Gastrocnemius medialis (tissue), 4 donors: ENCODE results near the gene ASB1. TPM values are rescaled to one million over a fixed set of nuclear protein-coding genes. Genes with fewer than 3 reads are reported as not detected.
"Not testable (repeated sequence)": the region's sequence is repeated elsewhere in the genome, so short reads cannot be mapped to it uniquely, and the experiment has no call there.

ENCODE experiments used
- ATAC-seq, 2 donors: fragments of 150-250 bp; one replicate each; pipeline ENCODE4 v1.9.1; 2016
- DNase-seq, 2 donors: peaks; one replicate each; pipeline ENCODE4 v3.0.0-alpha.2; 2019
- H3K27ac ChIP-seq, 4 donors: fragments of 200-600 bp; sonication (generic); 1 replicate in 1 of 4; 2 replicates in 3 of 4; pipeline ENCODE4 v1.5.1; 2016 to 2018; ENCODE audit warnings: mild to moderate bottlenecking in 2 of 4, moderate library complexity in 1 of 4
- H3K27me3 ChIP-seq, 3 donors: fragments of 200-600 bp; sonication (generic) in 2 of 3; 1 replicate in 1 of 3; 2 replicates in 2 of 3; pipeline versions ENCODE4 v1.5.1 to v1.6.0; 2016 to 2019; ENCODE audit warnings: mild to moderate bottlenecking in 1 of 3, moderate library complexity in 1 of 3
- H3K36me3 ChIP-seq, 2 donors: fragments of 200-600 bp; sonication (generic) in 1 of 2; one replicate each; pipeline ENCODE4 v1.5.1; 2017 to 2018
- H3K4me1 ChIP-seq, 2 donors: fragments of 200-600 bp; sonication (generic) in 1 of 2; one replicate each; pipeline ENCODE4 v1.5.1; 2016 to 2017; ENCODE audit warnings: mild to moderate bottlenecking in 2 of 2
- H3K4me3 ChIP-seq, 4 donors: fragments of 200-600 bp; sonication (generic) in 3 of 4; 1 replicate in 1 of 4; 2 replicates in 3 of 4; pipeline ENCODE4 v1.5.1; 2016 to 2019; ENCODE audit warnings: mild to moderate bottlenecking in 2 of 4
- H3K9me3 ChIP-seq, 3 donors: fragments of 200-600 bp; sonication (generic) in 2 of 3; 1 replicate in 1 of 3; 2 replicates in 2 of 3; pipeline ENCODE4 v1.5.1; 2016 to 2019
- CTCF ChIP-seq, 5 experiments: fragments of 450-650 bp in 3 of 5; fragments of 200-600 bp in 2 of 5; sonication (generic) in 2 of 5; IDR thresholded peaks in 4 of 5; conservative IDR thresholded peaks in 1 of 5; 1 replicate in 4 of 5; 2 replicates in 1 of 5; pipeline ENCODE4 v1.5.1; 2016 to 2019; ENCODE audit warnings: antibody characterized with exemption in 5 of 5, mild to moderate bottlenecking in 3 of 5, moderate library complexity in 3 of 5
- POLR2A ChIP-seq, 2 donors: fragments of 450-650 bp; IDR thresholded peaks; one replicate each; pipeline ENCODE4 v1.6.1; 2017; ENCODE audit warnings: antibody characterized with exemption in 2 of 2, mild to moderate bottlenecking in 2 of 2, moderate library complexity in 2 of 2
- in situ Hi-C, 4 donors: fragments of 200-750 bp; cut with MboI; loops; one replicate each; pipeline versions ENCODE4 v1.15.0 to v1.8.0; 2017; ENCODE audit warnings: low sequenced_read_pairs in 4 of 4
- intact Hi-C: fragments of 100-400 bp; cut with DNase I; formaldehyde crosslinking; loops from one replicate; pipeline ENCODE4 v1.15.1; 2023; ENCODE audit warnings: low total_unique reads
- total RNA-seq, 4 donors: library from RNA; depleted of rRNA; stranded (reverse); fragments of >200 nt; gene quantifications; one replicate each; pipeline versions ENCODE4 v1.1.0 to v1.2.3, GENCODE V29; 2016

The ASB1 gene
- total RNA-seq, 4 donors from 2014 or later, result 17.1 to 33.6 (median 26.3) TPM

- Histone ChIP-seq H3K27me3 (no peaks in the 10 kb centered on the region), H3K36me3 (peaks cover 0 to 3% of the 10 kb centered on the region in 2 donors), H3K27ac (no peak overlapping the region), H3K4me3 (no peak overlapping the region), H3K9me3 (no peaks in the 10 kb centered on the region), H3K4me1 (no peaks in the 10 kb centered on the region)
- in situ Hi-C loops, result no loop called here
- intact Hi-C loops, result no loop called here
- no peak for TF ChIP-seq CTCF (IDR thresholded peaks at IDR 0.05 in 4 of 5, conservative IDR thresholded peaks at IDR 0.05 in 1 of 5)
- no peak for TF ChIP-seq POLR2A (IDR thresholded peaks at IDR 0.05)
- no peak for DNase-seq
- no peak for ATAC-seq
Measured at GRCh38 chr2:238401551-238401950, 25.2 kb upstream of the ASB1 start.

GRCh38 chr2:238403632-238404405, 22.9 kb upstream of the ASB1 start:
- ATAC-seq (no peak), DNase-seq (no peak)
- no peak overlapping the region for H3K27ac ChIP-seq
- intact Hi-C loops (no loop called here), in situ Hi-C loops (no loop called here)
- H3K9me3 ChIP-seq, result no peaks in the 10 kb centered on the region
- no peaks in the 10 kb centered on the region for H3K27me3 ChIP-seq
- H3K36me3 ChIP-seq, result peaks cover 0 to 3% of the 10 kb centered on the region in 2 donors
- TF ChIP-seq POLR2A (IDR thresholded peaks at IDR 0.05) (no peak), CTCF (IDR thresholded peaks at IDR 0.05 in 4 of 5, conservative IDR thresholded peaks at IDR 0.05 in 1 of 5) (no peak)
- H3K4me1 ChIP-seq, result no peaks in the 10 kb centered on the region
- H3K4me3 ChIP-seq, result no peak overlapping the region

- Histone ChIP-seq H3K27me3 (no peaks in the 10 kb centered on the region), H3K36me3 (peaks cover 0 to 3% of the 10 kb centered on the region in 2 donors), H3K27ac (no peak overlapping the region), H3K4me3 (no peak overlapping the region), H3K9me3 (no peaks in the 10 kb centered on the region), H3K4me1 (no peaks in the 10 kb centered on the region)
- intact Hi-C loops (no loop called here), in situ Hi-C loops (no loop called here)
- TF ChIP-seq CTCF (IDR thresholded peaks at IDR 0.05 in 4 of 5, conservative IDR thresholded peaks at IDR 0.05 in 1 of 5) (no peak), POLR2A (IDR thresholded peaks at IDR 0.05) (no peak)
- no peak for DNase-seq
- ATAC-seq, result no peak
Measured at GRCh38 chr2:238404406-238405216, 22.1 kb upstream of the ASB1 start.

GRCh38 chr2:238405217-238405555, 21.5 kb upstream of the ASB1 start:
- H3K27ac ChIP-seq, H3K27me3 ChIP-seq, H3K4me3 ChIP-seq, H3K9me3 ChIP-seq, ATAC-seq, H3K4me1 ChIP-seq, intact Hi-C loops, in situ Hi-C loops, DNase-seq, H3K36me3 ChIP-seq: not testable (repeated sequence)

GRCh38 chr2:238406221-238406997, 20.3 kb upstream of the ASB1 start:
- no peak overlapping the region for H3K4me3 ChIP-seq
- in situ Hi-C loops, result no loop called here
- no peaks in the 10 kb centered on the region for H3K4me1 ChIP-seq
- no peaks in the 10 kb centered on the region for H3K27me3 ChIP-seq
- no peak overlapping the region for H3K27ac ChIP-seq
- no peaks in the 10 kb centered on the region for H3K9me3 ChIP-seq
- no peak for DNase-seq
- H3K36me3 ChIP-seq, result peaks cover 0 to 3% of the 10 kb centered on the region in 2 donors
- ATAC-seq, result no peak
- intact Hi-C loops, result no loop called here
- TF ChIP-seq CTCF (IDR thresholded peaks at IDR 0.05 in 4 of 5, conservative IDR thresholded peaks at IDR 0.05 in 1 of 5) (no peak), POLR2A (IDR thresholded peaks at IDR 0.05) (no peak)
